GM18873 (cell line): Measurements from ENCODE around the gene TRIM45.
A peak's percentile ranks its signal among the peaks of the same experiment; 100 is the strongest.

Experiments
- ATAC-seq: cut with Tn5 transposase; IDR thresholded peaks from one replicate; pipeline ENCODE4 v1.9.1; 2021; ENCODE audit warnings: mild to moderate bottlenecking, moderate library complexity, moderate number of reproducible peaks; ENCODE audit not compliant: unreplicated experiment, low FRiP score

The TRIM45 gene

GRCh38 chr1:117066367-117066766, 55.2 kb downstream of the TRIM45 start:
- no peak for ATAC-seq

DNA sequence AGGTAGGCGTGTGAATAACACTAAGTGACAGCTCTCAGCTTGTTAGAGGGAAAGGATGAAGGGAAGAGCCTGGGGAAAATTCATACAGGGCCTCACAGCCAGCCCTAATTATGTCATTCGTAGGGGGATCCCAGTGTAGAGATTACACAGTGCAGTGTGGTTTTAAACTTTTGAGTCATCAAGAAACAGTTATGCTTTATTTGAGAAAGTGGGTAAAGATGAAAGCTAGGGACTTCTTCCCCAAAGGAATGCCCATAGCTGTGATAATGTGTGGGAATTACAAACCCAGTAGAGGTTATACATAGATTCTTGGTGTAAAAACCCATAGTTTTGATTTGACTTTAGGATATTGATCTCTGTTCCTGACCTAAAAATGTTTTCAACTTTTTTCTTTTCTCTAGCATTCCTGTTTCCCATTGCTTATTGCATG, 59.5 kb downstream of the TRIM45 start:
- peak; percentile 33 for ATAC-seq
